HFFc6 (cell line): ENCODE measurements around the gene LRRIQ1. TPM values are rescaled to one million over a fixed set of nuclear protein-coding genes. Genes with fewer than 3 reads are reported as not detected.
"Not testable (repeated sequence)": the region's sequence is repeated elsewhere in the genome, so short reads cannot be mapped to it uniquely, and the experiment has no call there.

Source experiments
- DNase-seq: peaks from one replicate; pipeline ENCODE4 v3.0.0-alpha.2; 2018
- H3K27ac Mint-ChIP-seq: 2 replicates; pipeline ENCODE4 v1.8.0; 2020; ENCODE audit warnings: mild to moderate bottlenecking, mixed read lengths
- H3K27me3 Mint-ChIP-seq: 2 replicates; pipeline ENCODE4 v1.8.0; 2021; ENCODE audit warnings: mild to moderate bottlenecking, moderate library complexity, mixed read lengths; ENCODE audit not compliant: insufficient read depth
- H3K36me3 Mint-ChIP-seq: 2 replicates; pipeline ENCODE4 v1.8.0; 2021; ENCODE audit warnings: low read depth, mixed read lengths
- H3K4me1 Mint-ChIP-seq: 2 replicates; pipeline ENCODE4 v1.8.0; 2020; ENCODE audit warnings: low read depth, mixed read lengths
- H3K4me3 Mint-ChIP-seq: 2 replicates; pipeline ENCODE4 v1.8.0; 2020; ENCODE audit warnings: mild to moderate bottlenecking, moderate library complexity, mixed read lengths
- H3K9me3 Mint-ChIP-seq: 2 replicates; pipeline ENCODE4 v1.8.0; 2020; ENCODE audit warnings: mild to moderate bottlenecking, mixed read lengths
- CTCF ChIP-seq: fragments of 200-600 bp; sonication (generic); IDR thresholded peaks from 2 replicates; pipeline ENCODE4 v1.5.0; 2021; ENCODE audit warnings: antibody characterized with exemption, mild to moderate bottlenecking
- total RNA-seq, 6 experiments: library from RNA; stranded (reverse); fragmentation: NEBNext Ultra II Directional; extraction: Animal tissue kit (Norgen Biotek cat#: 25700); gene quantifications; 2 replicates in 1 of 6; 3 replicates in 5 of 6; pipeline ENCODE4 v1.2.3, GENCODE V29; 2021

Gene LRRIQ1
- total RNA-seq, 6 experiments from 2014 or later: 0.21 to 0.57 TPM; not detected in 4

DNA sequence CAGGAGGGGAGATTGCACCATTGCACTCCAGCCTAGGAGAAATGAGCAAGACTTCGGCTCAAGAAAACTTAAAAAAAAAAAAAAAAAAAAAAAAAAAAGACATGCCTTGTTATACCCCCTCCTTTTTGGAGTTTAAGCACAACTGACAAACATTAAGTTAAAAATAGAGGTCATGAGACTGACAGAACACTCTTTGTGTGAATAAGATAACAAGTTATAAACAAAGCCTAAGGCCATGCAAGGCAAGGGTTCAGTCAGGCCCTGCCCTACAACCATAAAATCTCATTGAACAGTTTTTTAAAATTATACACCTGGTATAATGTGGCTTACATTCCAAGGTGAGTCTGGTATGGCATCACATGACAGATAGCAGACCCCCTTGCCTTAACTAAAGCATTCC lies 39.4 kb upstream of the LRRIQ1 start:
- H3K9me3 Mint-ChIP-seq: peaks cover 7% of the 10 kb centered on the region
- no peak for TF ChIP-seq CTCF
- H3K4me1 Mint-ChIP-seq: no peaks in the 10 kb centered on the region
- peaks cover 3% of the 10 kb centered on the region for H3K27me3 Mint-ChIP-seq
- no peak overlapping the region for H3K27ac Mint-ChIP-seq
- no peak overlapping the region for H3K4me3 Mint-ChIP-seq
- DNase-seq: no peak
- H3K36me3 Mint-ChIP-seq: no peaks in the 10 kb centered on the region

GRCh38 chr12:84998341-84998740 lies 37.8 kb upstream of the LRRIQ1 start:
- no peaks in the 10 kb centered on the region for H3K36me3 Mint-ChIP-seq
- H3K27me3 Mint-ChIP-seq: peaks cover 2% of the 10 kb centered on the region

GRCh38 chr12:85000729-85001128 lies 35.4 kb upstream of the LRRIQ1 start:
- Mint-ChIP-seq H3K27me3 (peaks cover 2% of the 10 kb centered on the region), H3K9me3 (peaks cover 19% of the 10 kb centered on the region), H3K27ac (no peak overlapping the region), H3K4me1 (no peaks in the 10 kb centered on the region), H3K4me3 (no peak overlapping the region), H3K36me3 (no peaks in the 10 kb centered on the region)
- TF ChIP-seq CTCF: no peak
- DNase-seq: no peak

More at GRCh38 chr12:84998341-84998740, 37.8 kb upstream of the LRRIQ1 start:
- H3K27ac Mint-ChIP-seq: no peak overlapping the region
- no peak overlapping the region for H3K4me3 Mint-ChIP-seq
- no peak for TF ChIP-seq CTCF
- peaks cover 7% of the 10 kb centered on the region for H3K9me3 Mint-ChIP-seq
- no peak for DNase-seq
- no peaks in the 10 kb centered on the region for H3K4me1 Mint-ChIP-seq

- Mint-ChIP-seq H3K27ac (no peak overlapping the region), H3K4me3 (no peak overlapping the region)
Observed at GRCh38 chr12:85002778-85003296, 33.3 kb upstream of the LRRIQ1 start.

DNA sequence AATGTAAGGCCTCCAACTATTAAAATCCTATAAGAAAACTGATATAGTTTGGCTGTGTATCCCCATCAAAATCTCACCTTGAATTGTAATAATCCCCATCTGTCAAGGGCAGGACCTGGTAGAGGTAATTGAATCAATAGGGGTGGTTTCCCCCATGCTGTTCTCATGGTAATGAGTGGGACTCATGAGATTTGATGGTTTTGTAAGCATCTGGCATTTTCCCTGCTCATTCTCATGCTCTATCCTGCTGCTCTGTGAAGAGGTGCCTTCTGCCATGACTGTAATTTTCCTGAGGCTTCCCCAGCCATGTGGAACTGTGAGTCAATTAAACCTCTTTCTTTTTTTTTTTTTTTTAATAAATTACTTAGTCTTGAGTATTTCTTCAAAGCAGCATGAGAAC lies 31.9 kb upstream of the LRRIQ1 start:
- Mint-ChIP-seq H3K36me3 (no peaks in the 10 kb centered on the region), H3K27ac (no peak overlapping the region), H3K4me1 (no peaks in the 10 kb centered on the region), H3K9me3 (peaks cover 13% of the 10 kb centered on the region), H3K27me3 (peaks cover 1% of the 10 kb centered on the region), H3K4me3 (no peak overlapping the region)
- no peak for DNase-seq
- TF ChIP-seq CTCF: no peak

More at GRCh38 chr12:85002778-85003296, 33.3 kb upstream of the LRRIQ1 start:
- H3K36me3 Mint-ChIP-seq: no peaks in the 10 kb centered on the region
- no peaks in the 10 kb centered on the region for H3K4me1 Mint-ChIP-seq
- H3K9me3 Mint-ChIP-seq: peaks cover 13% of the 10 kb centered on the region
- no peak for TF ChIP-seq CTCF
- DNase-seq: no peak
- peaks cover 1% of the 10 kb centered on the region for H3K27me3 Mint-ChIP-seq

GRCh38 chr12:85005047-85005446 lies 31.1 kb upstream of the LRRIQ1 start:
- DNase-seq, H3K4me3 Mint-ChIP-seq, H3K4me1 Mint-ChIP-seq, H3K36me3 Mint-ChIP-seq, H3K27ac Mint-ChIP-seq, H3K27me3 Mint-ChIP-seq: not testable (repeated sequence)
- peaks cover 13% of the 10 kb centered on the region for H3K9me3 Mint-ChIP-seq
